Body of pancreas (tissue), 4 donors: ENCODE data around the gene STRADB.
"Not testable (repeated sequence)": the region's sequence is repeated elsewhere in the genome, so short reads cannot be mapped to it uniquely, and the experiment has no call there.

Experiments
- POLR2A ChIP-seq, 3 donors: fragments of 450-650 bp; IDR thresholded peaks; one replicate each; pipeline ENCODE4 v1.6.1; 2016; ENCODE audit warnings: antibody characterized with exemption in 3 of 3, mild to moderate bottlenecking in 2 of 3
- TF ChIP-seq, protein P1 (sequence below), 7 experiments: fragments of 450-650 bp in 4 of 7; fragments of 200-600 bp in 3 of 7; sonication (generic) in 3 of 7; IDR thresholded peaks; one replicate each; pipeline ENCODE4 v1.5.1; 2016 to 2019; ENCODE audit warnings: antibody characterized with exemption in 7 of 7

DNA sequence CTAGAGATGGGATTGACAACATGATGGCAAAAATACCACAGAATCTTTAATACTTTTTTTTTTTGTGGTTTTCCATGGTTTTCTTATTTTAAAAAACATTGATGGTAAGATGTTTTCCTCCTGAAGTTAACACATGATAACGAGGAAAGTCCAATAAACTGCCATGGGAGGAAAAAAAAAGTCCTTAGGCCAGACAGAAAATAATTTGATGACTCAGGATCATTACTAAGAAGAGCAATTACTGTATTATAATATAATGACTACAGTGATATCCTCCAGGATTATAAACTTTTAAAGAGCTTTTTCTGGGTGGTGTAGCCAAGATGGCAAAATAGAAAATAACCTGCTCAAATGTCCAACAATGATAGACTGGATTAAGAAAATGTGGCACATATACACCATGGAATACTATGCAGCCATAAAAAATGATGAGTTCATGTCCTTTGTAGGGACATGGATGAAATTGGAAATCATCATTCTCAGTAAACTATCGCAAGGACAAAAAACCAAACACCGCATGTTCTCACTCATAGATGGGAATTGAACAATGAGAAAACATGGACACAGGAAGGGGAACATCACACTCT lies 12.1 kb upstream of the STRADB start:
- TF ChIP-seq, protein P1, sequence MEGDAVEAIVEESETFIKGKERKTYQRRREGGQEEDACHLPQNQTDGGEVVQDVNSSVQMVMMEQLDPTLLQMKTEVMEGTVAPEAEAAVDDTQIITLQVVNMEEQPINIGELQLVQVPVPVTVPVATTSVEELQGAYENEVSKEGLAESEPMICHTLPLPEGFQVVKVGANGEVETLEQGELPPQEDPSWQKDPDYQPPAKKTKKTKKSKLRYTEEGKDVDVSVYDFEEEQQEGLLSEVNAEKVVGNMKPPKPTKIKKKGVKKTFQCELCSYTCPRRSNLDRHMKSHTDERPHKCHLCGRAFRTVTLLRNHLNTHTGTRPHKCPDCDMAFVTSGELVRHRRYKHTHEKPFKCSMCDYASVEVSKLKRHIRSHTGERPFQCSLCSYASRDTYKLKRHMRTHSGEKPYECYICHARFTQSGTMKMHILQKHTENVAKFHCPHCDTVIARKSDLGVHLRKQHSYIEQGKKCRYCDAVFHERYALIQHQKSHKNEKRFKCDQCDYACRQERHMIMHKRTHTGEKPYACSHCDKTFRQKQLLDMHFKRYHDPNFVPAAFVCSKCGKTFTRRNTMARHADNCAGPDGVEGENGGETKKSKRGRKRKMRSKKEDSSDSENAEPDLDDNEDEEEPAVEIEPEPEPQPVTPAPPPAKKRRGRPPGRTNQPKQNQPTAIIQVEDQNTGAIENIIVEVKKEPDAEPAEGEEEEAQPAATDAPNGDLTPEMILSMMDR (IDR thresholded peaks at IDR 0.05), result not testable (repeated sequence)
- TF ChIP-seq POLR2A (IDR thresholded peaks at IDR 0.05), result not testable (repeated sequence)
